Right lobe of liver (tissue), 4 donors: ENCODE measurements around the gene TNP2.

ENCODE experiments used
- CTCF ChIP-seq, 4 donors: fragments of 200-600 bp in 3 of 4; fragments of 450-650 bp in 1 of 4; IDR thresholded peaks; one replicate each; pipeline versions ENCODE4 v1.5.1 to v1.8.0; 2016 to 2022; ENCODE audit warnings: antibody characterized with exemption in 4 of 4, mild to moderate bottlenecking in 2 of 4
- POLR2A ChIP-seq: fragments of 450-650 bp; IDR thresholded peaks from one replicate; pipeline ENCODE4 v1.6.1; 2017; ENCODE audit warnings: antibody characterized with exemption, mild to moderate bottlenecking
- donor health status: DM: no; HTN: no; CAD: no.
- donor health status: DM: no; HTN: no; CAD: no.
- donor health status: DM: no; HTN: yes; CAD: no.

- TF ChIP-seq POLR2A (no peak), CTCF (IDR thresholded peaks at IDR 0.05) (no peak)
Observed at GRCh38 chr16:11258553-11259492, 10.3 kb downstream of the TNP2 start.
